Pancreas (tissue), 10 donors: ENCODE results near the gene S100PBP. TPM values are rescaled to one million over a fixed set of nuclear protein-coding genes. Genes with fewer than 3 reads are reported as not detected.
A peak's percentile ranks its signal among the peaks of the same experiment; 100 is the strongest.

Experiments
- ATAC-seq, 4 donors: fragments of 200-7000 bp; cut with Tn5 transposase; one replicate each; pipeline versions ENCODE4 v1.8.0 to v1.9.1; 2020; ENCODE audit warnings: mild to moderate bottlenecking in 4 of 4, moderate library complexity in 4 of 4
- DNase-seq, 6 donors: peaks; one replicate each; pipeline ENCODE4 v3.0.0-alpha.2; 2020
- FAIRE-seq: peaks from 2 replicates; lab custom pipeline; 2012; peaks lifted over from hg19 to GRCh38; lab: Jason Lieb, UNC
- H3K27ac ChIP-seq, 4 donors: fragments of 200-600 bp; sonication (generic); 1 replicate in 3 of 4; 2 replicates in 1 of 4; pipeline versions ENCODE4 v1.5.0 to v1.8.0; 2020
- H3K27me3 ChIP-seq, 4 donors: fragments of 200-600 bp; one replicate each; pipeline ENCODE4 v1.8.0; 2021
- H3K36me3 ChIP-seq, 3 donors: fragments of 200-600 bp; sonication (generic) in 1 of 3; one replicate each; pipeline versions ENCODE4 v1.5.0 to v1.8.0; 2020 to 2021
- H3K4me1 ChIP-seq, 3 donors: fragments of 200-600 bp; one replicate each; pipeline ENCODE4 v1.8.0; 2021
- H3K4me3 ChIP-seq, 4 donors: fragments of 200-600 bp; sonication (generic) in 2 of 4; one replicate each; pipeline versions ENCODE4 v1.5.0 to v1.8.0; 2020 to 2021
- H3K9me3 ChIP-seq, 4 donors: fragments of 200-600 bp; one replicate each; pipeline ENCODE4 v1.8.0; 2021
- CTCF ChIP-seq, 4 donors: fragments of 200-600 bp; sonication (generic) in 3 of 4; IDR thresholded peaks; one replicate each; pipeline versions ENCODE4 v1.5.0 to v1.8.0; 2021; ENCODE audit warnings: antibody characterized with exemption in 4 of 4
- WGBS, 2 donors: extraction: QIAGEN DNeasy Blood & Tissue Kit; methylation state at CpG; one replicate each; pipeline ENCODE4 v1.1.7; 2013; 5-methylcytosine and 5-hydroxymethylcytosine counted together
- intact Hi-C, 3 donors: fragments of 100-400 bp; cut with DNase I; formaldehyde crosslinking; loops; one replicate each; pipeline versions ENCODE4 v1.11.1 to v1.14.2; 2022
- polyA plus RNA-seq, 2 donors: library from polyadenylated mRNA; stranded (reverse); fragments of 200-250 nt; gene quantifications; one replicate each; pipeline ENCODE4 v1.2.3, GENCODE V29; 2013
- total RNA-seq, 6 donors: library from RNA; stranded (reverse); fragmentation: NEBNext Ultra II Directional in 4 of 6; extraction: Animal tissue kit (Norgen Biotek cat#: 25700) in 4 of 6; gene quantifications; one replicate each; pipeline versions ENCODE4 v1.2.1 to v1.2.4, GENCODE V29; 2021 to 2023
- donor health status: healthy with polysubstance abuse.
- donor health status: DM: no; HTN: no; CAD: no; lungs with moderate emphysema.
- donor health status: DM: no; HTN: no; CAD: no.
- donor health status: control.
- donor health status: control.
- donor health status: Bipolar disorder and iron deficiency.
- donor health status: DM: yes; HTN: yes; CAD: no.
- donor health status: DM: no; HTN: no; CAD: no.
- donor health status: DM: no; HTN: no; CAD: no.
- donor health status: DM: yes; HTN: yes; CAD: no.

Gene S100PBP
- total and polyA plus RNA-seq, 8 donors, result 7.6 to 20.2 (median 11.8) TPM

- Histone ChIP-seq H3K4me1 (no peaks in the 10 kb centered on the region), H3K36me3 (peaks cover 0 to 31% (median 0%) of the 10 kb centered on the region in 3 donors)
Measured at GRCh38 chr1:32825181-32825580, 7.7 kb downstream of the S100PBP start.

GRCh38 chr1:32828341-32828740, 10.9 kb downstream of the S100PBP start:
- WGBS, 2 donors, result 92 to 94% methylated on average over 7 of the region's 7 CpGs
- Histone ChIP-seq H3K4me1 (no peaks in the 10 kb centered on the region), H3K9me3 (no peaks in the 10 kb centered on the region), H3K27ac (no peak overlapping the region), H3K27me3 (no peaks in the 10 kb centered on the region), H3K4me3 (no peak overlapping the region), H3K36me3 (peaks cover 0 to 46% (median 0%) of the 10 kb centered on the region in 3 donors)
- no peak for FAIRE-seq
- no peak for ATAC-seq
- intact Hi-C loops, result no loop called here
- no peak for TF ChIP-seq CTCF (IDR thresholded peaks at IDR 0.05)
- no peak for DNase-seq

More at GRCh38 chr1:32825181-32825580, 7.7 kb downstream of the S100PBP start:
- intact Hi-C loops, result no loop called here
- ATAC-seq (no peak), DNase-seq (no peak), FAIRE-seq (no peak)
- TF ChIP-seq CTCF (IDR thresholded peaks at IDR 0.05), result no peak
- H3K27ac ChIP-seq, result no peak overlapping the region
- H3K27me3 ChIP-seq, result no peaks in the 10 kb centered on the region
- no peak overlapping the region for H3K4me3 ChIP-seq
- WGBS, 2 donors, result 84 to 91% methylated on average over 3 of the region's 3 CpGs
- no peaks in the 10 kb centered on the region for H3K9me3 ChIP-seq

- H3K36me3 ChIP-seq, result peaks cover 0 to 51% (median 0%) of the 10 kb centered on the region in 3 donors
- ATAC-seq (no peak), DNase-seq (no peak), FAIRE-seq (no peak)
- no peak overlapping the region for H3K27ac ChIP-seq
- intact Hi-C loops, result no loop called here
- H3K4me3 ChIP-seq, result no peak overlapping the region
- 86 to 89% methylated on average over 6 of the region's 6 CpGs for WGBS, 2 donors
- H3K27me3 ChIP-seq, result no peaks in the 10 kb centered on the region
- TF ChIP-seq CTCF (IDR thresholded peaks at IDR 0.05), result no peak
- no peaks in the 10 kb centered on the region for H3K4me1 ChIP-seq
- H3K9me3 ChIP-seq, result no peaks in the 10 kb centered on the region
Measured at GRCh38 chr1:32830092-32830852, 12.8 kb downstream of the S100PBP start.

GRCh38 chr1:32831878-32832277, 14.4 kb downstream of the S100PBP start:
- no peaks in the 10 kb centered on the region for H3K27me3 ChIP-seq
- 11 to 17% methylated on average over 1 of the region's 1 CpG for WGBS, 2 donors
- no peaks in the 10 kb centered on the region for H3K4me1 ChIP-seq
- ATAC-seq (peak in 1 of 4 donors; percentile 21), FAIRE-seq (no peak), DNase-seq (no peak)
- intact Hi-C loops, result no loop called here
- peaks cover 0 to 44% (median 0%) of the 10 kb centered on the region in 3 donors for H3K36me3 ChIP-seq
- no peak for TF ChIP-seq CTCF (IDR thresholded peaks at IDR 0.05)
- H3K27ac ChIP-seq, result no peak overlapping the region
- no peak overlapping the region for H3K4me3 ChIP-seq
- H3K9me3 ChIP-seq, result no peaks in the 10 kb centered on the region
